Spleen (tissue), 7 donors: ENCODE measurements around the gene RTL10.

Source experiments
- CTCF ChIP-seq, 11 experiments: fragments of 200-600 bp in 7 of 11; fragments of 450-650 bp in 4 of 11; sonication (generic) in 4 of 11; IDR thresholded peaks in 8 of 11; conservative IDR thresholded peaks in 3 of 11; 1 replicate in 7 of 11; 2 replicates in 4 of 11; pipeline versions ENCODE4 v1.4.0 to v1.8.0; 2016 to 2021; ENCODE audit warnings: antibody characterized with exemption in 11 of 11, inconsistent platforms in 4 of 11, mild to moderate bottlenecking in 1 of 11
- POLR2A ChIP-seq, 3 donors: fragments of 450-650 bp; IDR thresholded peaks; one replicate each; pipeline ENCODE4 v1.5.1; 2017; ENCODE audit warnings: antibody characterized with exemption in 3 of 3, mild to moderate bottlenecking in 1 of 3
- donor health status: DM: no; HTN: no; CAD: no; lungs with moderate emphysema.
- donor health status: DM: no; HTN: no; CAD: no.
- donor health status: DM: no; HTN: no; CAD: no.

- TF ChIP-seq CTCF (IDR thresholded peaks at IDR 0.05 in 8 of 11, conservative IDR thresholded peaks at IDR 0.05 in 3 of 11) (no peak), POLR2A (IDR thresholded peaks at IDR 0.05) (no peak)
Observed at GRCh38 chr22:19842393-19843106, 12.1 kb downstream of the RTL10 start.
